OCI-LY1 (cell line): Measurements from ENCODE around the gene SMCO3.

Source experiments
- EZH2 ChIP-seq: fragments of 200-600 bp; sonication (generic), shearing (Covaris generic); IDR thresholded peaks from 2 replicates; pipeline ENCODE4 v1.8.0; 2017; ENCODE audit warnings: borderline replicate concordance, mixed run types, mild to moderate bottlenecking, antibody characterized with exemption, low read length, moderate library complexity, mixed read lengths
- TF ChIP-seq, protein P1 (sequence below): fragments of 200-600 bp; sonication (generic), shearing (Covaris generic); IDR thresholded peaks from 2 replicates; pipeline ENCODE4 v1.5.1; 2017; ENCODE audit warnings: mild to moderate bottlenecking, antibody characterized with exemption, low read length, moderate library complexity, mixed read lengths

DNA sequence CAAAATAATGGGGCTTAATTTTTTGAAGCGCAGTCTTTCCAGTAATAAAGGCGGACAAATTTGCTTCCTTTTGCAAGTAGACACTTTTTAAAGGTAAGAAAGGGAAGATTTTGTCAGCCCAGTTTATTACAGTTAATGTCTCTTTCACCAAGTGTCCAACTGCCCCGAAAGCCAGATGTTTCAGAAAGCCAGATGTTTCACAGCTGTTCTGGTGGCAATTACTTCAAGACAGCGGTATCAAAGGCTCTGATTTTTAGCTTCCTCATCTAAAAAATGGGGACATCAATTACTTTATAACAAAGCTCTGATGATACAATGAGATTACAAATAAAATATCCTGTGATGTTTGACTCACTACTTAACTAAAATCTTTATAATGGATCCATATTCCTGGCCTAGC is 11.7 kb downstream of the SMCO3 start:
- TF ChIP-seq, protein P1, sequence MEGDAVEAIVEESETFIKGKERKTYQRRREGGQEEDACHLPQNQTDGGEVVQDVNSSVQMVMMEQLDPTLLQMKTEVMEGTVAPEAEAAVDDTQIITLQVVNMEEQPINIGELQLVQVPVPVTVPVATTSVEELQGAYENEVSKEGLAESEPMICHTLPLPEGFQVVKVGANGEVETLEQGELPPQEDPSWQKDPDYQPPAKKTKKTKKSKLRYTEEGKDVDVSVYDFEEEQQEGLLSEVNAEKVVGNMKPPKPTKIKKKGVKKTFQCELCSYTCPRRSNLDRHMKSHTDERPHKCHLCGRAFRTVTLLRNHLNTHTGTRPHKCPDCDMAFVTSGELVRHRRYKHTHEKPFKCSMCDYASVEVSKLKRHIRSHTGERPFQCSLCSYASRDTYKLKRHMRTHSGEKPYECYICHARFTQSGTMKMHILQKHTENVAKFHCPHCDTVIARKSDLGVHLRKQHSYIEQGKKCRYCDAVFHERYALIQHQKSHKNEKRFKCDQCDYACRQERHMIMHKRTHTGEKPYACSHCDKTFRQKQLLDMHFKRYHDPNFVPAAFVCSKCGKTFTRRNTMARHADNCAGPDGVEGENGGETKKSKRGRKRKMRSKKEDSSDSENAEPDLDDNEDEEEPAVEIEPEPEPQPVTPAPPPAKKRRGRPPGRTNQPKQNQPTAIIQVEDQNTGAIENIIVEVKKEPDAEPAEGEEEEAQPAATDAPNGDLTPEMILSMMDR: no peak
- no peak for TF ChIP-seq EZH2
